MM.1S (cell line): Measurements from ENCODE around the gene UBE2Q2.

Experiments used
- DNase-seq: peaks from one replicate; pipeline ENCODE4 v3.0.0-alpha.2; 2015
- H2AFZ ChIP-seq: fragments of 300-600 bp; sonication (generic); 2 replicates; pipeline ENCODE4 v1.6.0; 2016; ENCODE audit warnings: antibody characterized with exemption, low read length
- H3F3A ChIP-seq: fragments of 300-600 bp; sonication (generic); 2 replicates; pipeline ENCODE4 v1.6.1; 2016; ENCODE audit warnings: mild to moderate bottlenecking, antibody characterized with exemption, low read length, moderate library complexity, mixed read lengths; ENCODE audit not compliant: insufficient read depth
- H3K27ac ChIP-seq: fragments of 300-600 bp; sonication (generic); 2 replicates; pipeline ENCODE4 v1.5.1; 2016; ENCODE audit warnings: mild to moderate bottlenecking, low read length
- H3K27me3 ChIP-seq: fragments of 300-600 bp; sonication (generic); replicated peaks from 2 replicates; pipeline ENCODE4 v1.6.0; 2016; ENCODE audit warnings: low read length; ENCODE audit not compliant: insufficient read depth
- H3K36me3 ChIP-seq: fragments of 300-600 bp; sonication (generic); replicated peaks from 2 replicates; pipeline ENCODE4 v1.6.1; 2016; ENCODE audit warnings: mild to moderate bottlenecking, low read length, mixed read lengths; ENCODE audit not compliant: insufficient read depth
- H3K4me1 ChIP-seq: fragments of 300-600 bp; sonication (generic); 2 replicates; pipeline ENCODE4 v1.6.1; 2016; ENCODE audit warnings: low read length, mixed read lengths
- H3K4me2 ChIP-seq: fragments of 300-600 bp; sonication (generic); 2 replicates; pipeline ENCODE4 v1.6.0; 2016; ENCODE audit warnings: low read depth, low read length
- H3K4me3 ChIP-seq: fragments of 300-600 bp; sonication (generic); 2 replicates; pipeline ENCODE4 v1.5.1; 2016; ENCODE audit warnings: low read length, mixed read lengths
- H3K79me2 ChIP-seq: fragments of 300-600 bp; sonication (generic); 2 replicates; pipeline ENCODE4 v1.6.1; 2016; ENCODE audit warnings: mixed run types, low read length, mixed read lengths
- H3K9ac ChIP-seq: fragments of 300-600 bp; sonication (generic); 2 replicates; pipeline ENCODE4 v1.6.1; 2016; ENCODE audit warnings: low read length, mixed read lengths
- H3K9me2 ChIP-seq: fragments of 300-600 bp; sonication (generic); replicated peaks from 2 replicates; pipeline ENCODE4 v1.6.1; 2016; ENCODE audit warnings: mild to moderate bottlenecking, low read length, mixed read lengths; ENCODE audit not compliant: insufficient read depth
- H3K9me3 ChIP-seq: fragments of 300-600 bp; sonication (generic); replicated peaks from 2 replicates; pipeline ENCODE4 v1.6.1; 2016; ENCODE audit warnings: mild to moderate bottlenecking, low read length, mixed read lengths; ENCODE audit not compliant: insufficient read depth
- H4K20me1 ChIP-seq: fragments of 300-600 bp; sonication (generic); 2 replicates; pipeline ENCODE4 v1.6.1; 2016; ENCODE audit warnings: mild to moderate bottlenecking, low read length, moderate library complexity, mixed read lengths; ENCODE audit not compliant: insufficient read depth
- EZH2 ChIP-seq: fragments of 300-600 bp; sonication (generic); optimal IDR thresholded peaks from 2 replicates; pipeline ENCODE3; 2017; ENCODE audit warnings: low read depth, mild to moderate bottlenecking, antibody characterized with exemption, low read length, mixed read lengths
- EZH2phosphoT487 ChIP-seq: fragments of 300-600 bp; sonication (generic); IDR thresholded peaks from 2 replicates; pipeline ENCODE4 v1.6.1; 2018; ENCODE audit warnings: antibody characterized with exemption, low read length
- TF ChIP-seq, protein P1 (sequence below): fragments of 300-600 bp; sonication (generic); IDR thresholded peaks from 2 replicates; pipeline ENCODE4 v1.5.1; 2016; ENCODE audit warnings: antibody characterized with exemption, low read length, mixed read lengths

Gene UBE2Q2

DNA sequence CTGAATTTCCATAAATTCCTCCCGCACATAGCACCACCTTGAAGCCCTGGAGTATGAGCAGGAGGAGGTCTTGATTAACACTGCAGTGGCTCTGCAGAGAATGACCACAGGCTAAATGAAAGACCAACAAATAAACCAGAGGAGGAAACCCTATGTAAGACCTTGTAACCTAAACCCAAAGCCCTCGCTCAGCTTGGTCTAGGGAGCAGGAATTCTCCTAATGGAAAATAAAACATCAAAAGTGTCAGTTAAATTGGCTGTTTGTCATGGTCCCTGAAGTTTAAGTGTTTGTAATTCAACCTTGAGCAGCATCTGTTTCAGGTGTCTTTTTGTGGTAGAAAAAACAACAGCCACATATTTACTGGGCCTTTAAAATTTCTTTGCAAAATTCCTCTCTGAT is 9.2 kb upstream of the UBE2Q2 start:
- no peaks in the 10 kb centered on the region for H3K79me2 ChIP-seq
- H3K9ac ChIP-seq: no peak overlapping the region
- no peak overlapping the region for H3K27ac ChIP-seq
- no peak overlapping the region for H2AFZ ChIP-seq
- no peaks in the 10 kb centered on the region for H3K36me3 ChIP-seq
- TF ChIP-seq EZH2phosphoT487: no peak
- TF ChIP-seq, protein P1, sequence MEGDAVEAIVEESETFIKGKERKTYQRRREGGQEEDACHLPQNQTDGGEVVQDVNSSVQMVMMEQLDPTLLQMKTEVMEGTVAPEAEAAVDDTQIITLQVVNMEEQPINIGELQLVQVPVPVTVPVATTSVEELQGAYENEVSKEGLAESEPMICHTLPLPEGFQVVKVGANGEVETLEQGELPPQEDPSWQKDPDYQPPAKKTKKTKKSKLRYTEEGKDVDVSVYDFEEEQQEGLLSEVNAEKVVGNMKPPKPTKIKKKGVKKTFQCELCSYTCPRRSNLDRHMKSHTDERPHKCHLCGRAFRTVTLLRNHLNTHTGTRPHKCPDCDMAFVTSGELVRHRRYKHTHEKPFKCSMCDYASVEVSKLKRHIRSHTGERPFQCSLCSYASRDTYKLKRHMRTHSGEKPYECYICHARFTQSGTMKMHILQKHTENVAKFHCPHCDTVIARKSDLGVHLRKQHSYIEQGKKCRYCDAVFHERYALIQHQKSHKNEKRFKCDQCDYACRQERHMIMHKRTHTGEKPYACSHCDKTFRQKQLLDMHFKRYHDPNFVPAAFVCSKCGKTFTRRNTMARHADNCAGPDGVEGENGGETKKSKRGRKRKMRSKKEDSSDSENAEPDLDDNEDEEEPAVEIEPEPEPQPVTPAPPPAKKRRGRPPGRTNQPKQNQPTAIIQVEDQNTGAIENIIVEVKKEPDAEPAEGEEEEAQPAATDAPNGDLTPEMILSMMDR: no peak
- no peak for TF ChIP-seq EZH2
- H3F3A ChIP-seq: no peaks in the 10 kb centered on the region
- no peaks in the 10 kb centered on the region for H3K9me3 ChIP-seq
- no peak for DNase-seq
- no peaks in the 10 kb centered on the region for H3K27me3 ChIP-seq
- H3K9me2 ChIP-seq: no peaks in the 10 kb centered on the region
- H3K4me2 ChIP-seq: no peak overlapping the region
- no peaks in the 10 kb centered on the region for H4K20me1 ChIP-seq
- no peak overlapping the region for H3K4me3 ChIP-seq
- H3K4me1 ChIP-seq: peaks cover 19% of the 10 kb centered on the region; the same call in 1 of the 2 replicates

DNA sequence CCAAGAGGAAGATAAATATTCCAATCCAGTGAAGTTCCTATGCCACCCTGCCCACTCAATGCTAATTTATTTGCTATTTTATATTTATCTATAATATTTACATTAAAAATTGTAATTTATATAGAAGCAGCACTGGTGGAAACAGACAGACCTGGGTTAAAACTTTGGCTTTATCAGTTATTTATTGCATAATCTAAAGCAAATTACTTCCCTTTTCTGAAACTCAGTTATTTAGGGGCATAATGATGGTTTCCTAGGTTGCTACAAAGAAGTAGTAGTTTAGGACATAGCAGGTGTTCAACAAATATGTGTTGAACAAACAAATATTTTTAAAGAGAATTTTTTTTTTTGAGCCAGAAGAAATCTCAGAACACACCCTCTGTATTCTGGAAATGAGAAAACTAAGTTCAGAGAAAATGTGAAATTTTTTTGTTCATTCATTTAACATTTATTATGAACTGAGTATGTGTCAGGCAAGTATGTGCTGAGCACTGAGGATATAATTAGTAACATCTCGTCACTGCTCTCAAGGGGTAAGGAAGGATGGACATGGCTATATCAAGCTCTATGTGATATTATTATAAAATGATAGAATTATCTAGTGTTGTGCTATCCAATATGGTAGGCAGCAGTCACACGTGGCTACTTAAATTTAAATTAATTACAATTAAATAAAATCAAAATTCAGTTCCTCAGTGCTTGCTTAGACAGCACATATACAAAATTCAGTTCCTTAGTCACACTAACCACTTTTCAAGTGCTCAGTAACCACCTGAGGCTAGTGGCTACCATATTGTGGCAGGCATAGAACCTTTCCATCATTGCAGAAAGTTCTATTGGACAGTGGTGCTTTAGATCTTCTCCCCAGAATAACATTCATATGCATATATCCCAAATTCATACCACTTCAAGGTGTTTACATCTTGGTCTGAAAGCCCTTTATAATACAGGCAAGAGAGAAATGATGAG is 7.0 kb upstream of the UBE2Q2 start:
- TF ChIP-seq EZH2phosphoT487 (no peak), EZH2 (no peak)
- TF ChIP-seq, protein P1: no peak

DNA sequence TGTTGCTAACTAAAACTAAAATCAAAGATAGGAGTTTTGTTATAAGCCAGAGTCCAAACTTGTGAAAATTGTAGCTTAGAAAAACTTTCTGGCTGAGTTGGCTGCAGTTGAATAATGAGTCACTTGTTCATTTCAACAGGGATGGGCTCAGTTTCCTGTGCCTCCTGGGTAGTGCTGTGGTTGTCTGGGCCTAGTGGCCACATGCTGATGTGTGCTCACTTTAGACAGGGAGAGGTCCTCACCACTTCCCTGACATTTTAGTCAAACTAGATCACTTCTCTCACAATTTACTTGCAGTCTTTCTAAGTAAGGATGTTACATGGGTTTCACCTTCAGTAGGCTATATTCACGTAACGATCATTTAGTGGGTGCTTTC is 6.3 kb upstream of the UBE2Q2 start:
- no peak overlapping the region for H3K4me3 ChIP-seq
- H3K9me2 ChIP-seq: no peaks in the 10 kb centered on the region
- H4K20me1 ChIP-seq: no peaks in the 10 kb centered on the region
- H3K79me2 ChIP-seq: no peaks in the 10 kb centered on the region
- peaks cover 9% of the 10 kb centered on the region; the same call in 1 of the 2 replicates for H3K4me1 ChIP-seq
- no peak overlapping the region for H3K9ac ChIP-seq
- TF ChIP-seq EZH2 (no peak), EZH2phosphoT487 (no peak)
- TF ChIP-seq, protein P1: no peak
- H2AFZ ChIP-seq: 0 out of 2 replicates have a peak overlapping the region, but pooled peaks have one; percentile 7
- no peaks in the 10 kb centered on the region for H3K9me3 ChIP-seq
- H3K27ac ChIP-seq: no peak overlapping the region
- no peaks in the 10 kb centered on the region for H3K36me3 ChIP-seq
- peak; percentile 26 for DNase-seq
- no peaks in the 10 kb centered on the region for H3F3A ChIP-seq
- H3K4me2 ChIP-seq: no peak overlapping the region
- peaks cover 16% of the 10 kb centered on the region for H3K27me3 ChIP-seq

More for the DNA sequence above, 7.0 kb upstream of the UBE2Q2 start:
- Histone ChIP-seq H3K4me1 (peaks cover 15% of the 10 kb centered on the region; the same call in 1 of the 2 replicates), H3K27me3 (peaks cover 10% of the 10 kb centered on the region), H3K4me2 (no peak overlapping the region), H4K20me1 (no peaks in the 10 kb centered on the region), H3K79me2 (no peaks in the 10 kb centered on the region), H3K9me2 (no peaks in the 10 kb centered on the region), H3K36me3 (no peaks in the 10 kb centered on the region), H3K9me3 (no peaks in the 10 kb centered on the region), H2AFZ (no peak overlapping the region), H3K27ac (no peak overlapping the region), H3F3A (no peaks in the 10 kb centered on the region), H3K4me3 (no peak overlapping the region), H3K9ac (no peak overlapping the region)
- no peak for DNase-seq
